Esophagus (tissue), 2 donors: ENCODE measurements around the gene OR6B2. TPM values are rescaled to one million over a fixed set of nuclear protein-coding genes. Genes with fewer than 3 reads are reported as not detected.

Source experiments
- H3K27ac ChIP-seq, 2 donors: one replicate each; pipeline ENCODE4 v1.5.1; 2013; ENCODE audit warnings: low read depth in 2 of 2, mild to moderate bottlenecking in 2 of 2, inconsistent platforms in 1 of 2, low read length in 1 of 2, moderate library complexity in 1 of 2
- H3K27me3 ChIP-seq, 2 donors: one replicate each; pipeline ENCODE4 v1.6.1; 2013; ENCODE audit warnings: low read length in 2 of 2, control low read depth in 1 of 2, mild to moderate bottlenecking in 1 of 2; ENCODE audit not compliant: insufficient read depth in 2 of 2, control insufficient read depth in 1 of 2
- H3K36me3 ChIP-seq, 2 donors: one replicate each; pipeline ENCODE4 v1.6.1; 2013; ENCODE audit warnings: low read length in 1 of 2; ENCODE audit not compliant: control insufficient read depth in 2 of 2, insufficient read depth in 2 of 2
- H3K4me1 ChIP-seq, 2 donors: one replicate each; pipeline ENCODE4 v1.6.1; 2013; ENCODE audit warnings: low read length in 1 of 2; ENCODE audit not compliant: control insufficient read depth in 2 of 2, insufficient read depth in 2 of 2
- H3K4me3 ChIP-seq, 2 donors: one replicate each; pipeline ENCODE4 v1.5.1; 2013; ENCODE audit warnings: low read length in 2 of 2, mild to moderate bottlenecking in 2 of 2, low read depth in 1 of 2, moderate library complexity in 1 of 2
- H3K9me3 ChIP-seq, 2 donors: one replicate each; pipeline ENCODE4 v1.6.1; 2013; ENCODE audit warnings: mild to moderate bottlenecking in 2 of 2, low read depth in 1 of 2, low read length in 1 of 2, moderate library complexity in 1 of 2; ENCODE audit not compliant: control insufficient read depth in 2 of 2, insufficient read depth in 1 of 2
- WGBS, 2 donors: extraction: QIAGEN DNeasy Blood & Tissue Kit; methylation state at CpG; one replicate each; pipeline ENCODE4 v1.1.7; 2013; 5-methylcytosine and 5-hydroxymethylcytosine counted together
- polyA plus RNA-seq, 2 donors: library from polyadenylated mRNA; stranded (reverse); fragments of 200-250 nt; gene quantifications; one replicate each; pipeline ENCODE4 v1.2.3, GENCODE V29; 2013
- donor health status: healthy with polysubstance abuse.
- donor health status: Bipolar disorder and iron deficiency.

The OR6B2 gene
- polyA plus RNA-seq: not detected

DNA sequence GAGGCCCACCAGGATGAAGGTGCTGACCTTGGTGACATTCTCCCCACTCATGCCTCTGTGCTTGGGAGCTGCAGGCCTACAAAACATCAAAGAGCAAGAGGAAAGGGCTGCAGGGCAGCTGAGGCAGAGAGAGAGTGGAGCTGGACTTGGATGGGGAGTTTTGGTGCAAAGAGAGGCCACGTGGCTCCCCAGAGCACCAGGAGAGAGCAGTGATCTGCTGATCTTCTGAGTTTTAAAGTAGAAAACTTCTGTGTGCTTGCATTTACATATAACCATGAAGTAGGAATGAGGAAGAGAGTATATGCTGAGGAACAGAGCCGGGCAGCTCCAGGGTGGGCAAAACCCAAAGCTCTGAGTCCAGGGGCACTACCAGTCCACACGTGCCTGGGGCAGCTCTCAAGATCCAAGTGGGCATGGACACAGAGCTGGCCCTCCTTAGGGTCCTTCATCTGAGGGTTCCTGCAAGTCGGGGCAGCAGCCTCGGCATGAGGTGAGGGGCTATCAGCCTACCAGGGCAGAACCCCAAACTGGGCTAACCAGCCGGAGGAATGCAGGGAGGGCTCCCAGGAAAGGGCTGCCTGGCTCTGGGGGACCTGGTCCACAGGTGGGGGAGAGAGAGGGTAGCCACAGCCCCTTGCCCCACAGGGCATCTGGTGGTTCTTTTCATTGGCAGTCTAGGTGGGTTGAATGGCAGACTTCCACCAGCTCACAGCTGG is at the start of gene OR6B2:
Gene OR6B2 (minus strand): TSS at position 51 of the 716 bp plus-strand sequence. CDS start 0 bp downstream, at position 51.
- H3K36me3 ChIP-seq: no peaks in the 10 kb centered on the region
- WGBS, 2 donors: 70 to 71% methylated on average over 6 of the region's 6 CpGs
- no peaks in the 10 kb centered on the region for H3K9me3 ChIP-seq
- H3K4me1 ChIP-seq: no peaks in the 10 kb centered on the region
- no peak within 1 kb of the TSS for H3K27ac ChIP-seq
- no peaks in the 10 kb centered on the region for H3K27me3 ChIP-seq
- H3K4me3 ChIP-seq: no peak within 1 kb of the TSS

DNA sequence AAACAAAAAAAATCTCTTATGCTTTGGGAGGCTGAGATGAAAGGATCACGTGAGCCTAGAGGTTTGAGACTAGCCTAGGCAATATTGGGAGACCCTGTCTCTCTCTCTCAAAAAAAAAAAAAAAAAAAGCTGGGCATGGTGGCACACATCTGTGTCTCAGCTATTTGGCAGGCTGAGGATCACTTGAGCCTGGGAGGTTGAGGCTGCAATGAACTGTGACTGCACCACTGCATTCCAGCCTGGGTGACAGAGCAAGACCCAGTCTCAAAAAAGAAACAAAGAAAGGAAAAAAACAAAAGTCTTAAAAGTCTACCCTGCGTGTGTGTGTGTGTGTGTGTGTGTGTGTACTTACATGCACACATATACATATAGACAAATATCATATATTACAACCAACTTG is 48.4 kb upstream of the OR6B2 start:
- Histone ChIP-seq H3K4me1 (no peaks in the 10 kb centered on the region), H3K4me3 (no peak overlapping the region), H3K9me3 (peaks cover 2% of the 10 kb centered on the region in 2 donors), H3K36me3 (no peaks in the 10 kb centered on the region), H3K27me3 (no peaks in the 10 kb centered on the region), H3K27ac (no peak overlapping the region)
- WGBS, 2 donors: 47 to 56% methylated on average over 2 of the region's 2 CpGs

DNA sequence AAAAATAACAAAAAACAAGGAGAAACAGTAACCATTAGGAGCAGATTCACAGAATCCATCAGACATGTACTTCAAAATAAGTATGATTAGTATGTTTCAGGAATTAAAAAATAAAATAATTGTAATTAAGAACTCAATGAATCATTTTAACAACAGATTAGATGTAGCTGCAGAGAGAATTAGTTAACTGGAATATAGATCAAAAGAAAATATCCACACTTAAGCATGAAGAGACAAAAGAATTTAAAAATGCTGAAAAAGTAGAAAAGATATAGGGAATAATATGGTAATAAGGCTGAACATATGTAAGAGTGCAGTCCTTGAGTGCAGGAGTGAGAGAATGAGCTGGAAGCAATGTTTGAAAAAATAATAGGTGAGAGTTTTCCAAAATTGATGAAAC is 47.2 kb upstream of the OR6B2 start:
- Histone ChIP-seq H3K4me1 (no peaks in the 10 kb centered on the region), H3K27me3 (no peaks in the 10 kb centered on the region), H3K27ac (no peak overlapping the region)

DNA sequence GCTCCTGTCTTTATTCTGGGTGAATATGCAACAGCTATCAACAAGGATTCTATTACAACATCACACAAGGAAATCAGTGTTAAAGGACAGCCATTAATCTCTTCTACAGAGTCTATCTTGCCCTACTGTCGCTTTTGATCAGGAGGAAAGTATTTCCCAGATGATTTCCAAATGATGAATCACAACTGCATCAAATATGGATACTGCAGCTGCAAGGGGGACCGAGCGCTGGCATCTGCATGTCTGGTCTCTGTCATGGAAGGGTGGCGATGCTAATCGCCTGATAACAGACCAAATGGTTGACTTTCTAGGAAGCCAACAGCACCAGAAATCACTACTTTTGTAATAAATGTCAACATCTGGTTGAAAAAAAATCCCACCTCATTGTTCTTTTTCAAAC is 44.3 kb upstream of the OR6B2 start:
- H3K4me1 ChIP-seq: no peaks in the 10 kb centered on the region
- H3K9me3 ChIP-seq: peaks cover 0 to 2% of the 10 kb centered on the region in 2 donors
- no peaks in the 10 kb centered on the region for H3K27me3 ChIP-seq
- no peak overlapping the region for H3K27ac ChIP-seq
- no peak overlapping the region for H3K4me3 ChIP-seq
- WGBS, 2 donors: 55 to 82% methylated on average over 5 of the region's 5 CpGs
- no peaks in the 10 kb centered on the region for H3K36me3 ChIP-seq

More for the DNA sequence above, 47.2 kb upstream of the OR6B2 start:
- no peaks in the 10 kb centered on the region for H3K36me3 ChIP-seq
- no peak overlapping the region for H3K4me3 ChIP-seq
- H3K9me3 ChIP-seq: peaks cover 2% of the 10 kb centered on the region in 2 donors

DNA sequence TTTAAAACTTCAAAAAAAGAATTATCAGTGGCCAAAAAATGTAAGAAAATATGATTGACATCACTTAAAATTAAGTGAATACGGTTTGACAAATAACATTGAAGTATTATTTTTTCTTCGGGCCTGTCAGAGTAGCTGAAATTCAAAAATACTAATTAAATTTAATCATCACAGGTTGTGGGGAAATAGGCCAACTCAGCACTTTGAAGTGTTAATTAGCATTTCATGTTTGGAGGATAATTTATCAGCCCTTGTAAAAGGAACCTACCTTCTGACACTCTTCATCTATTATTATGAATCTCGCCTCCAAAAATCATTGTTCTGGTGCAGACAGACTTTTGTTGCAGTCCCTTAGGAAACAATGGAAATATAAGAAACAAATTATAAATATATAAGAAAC is 40.7 kb upstream of the OR6B2 start:
- WGBS, 2 donors: 88 to 93% methylated on average over 3 of the region's 3 CpGs
- peaks cover 0 to 2% of the 10 kb centered on the region in 2 donors for H3K9me3 ChIP-seq
- no peaks in the 10 kb centered on the region for H3K36me3 ChIP-seq
- no peak overlapping the region for H3K27ac ChIP-seq
- H3K4me3 ChIP-seq: no peak overlapping the region
- no peaks in the 10 kb centered on the region for H3K27me3 ChIP-seq
- no peaks in the 10 kb centered on the region for H3K4me1 ChIP-seq

DNA sequence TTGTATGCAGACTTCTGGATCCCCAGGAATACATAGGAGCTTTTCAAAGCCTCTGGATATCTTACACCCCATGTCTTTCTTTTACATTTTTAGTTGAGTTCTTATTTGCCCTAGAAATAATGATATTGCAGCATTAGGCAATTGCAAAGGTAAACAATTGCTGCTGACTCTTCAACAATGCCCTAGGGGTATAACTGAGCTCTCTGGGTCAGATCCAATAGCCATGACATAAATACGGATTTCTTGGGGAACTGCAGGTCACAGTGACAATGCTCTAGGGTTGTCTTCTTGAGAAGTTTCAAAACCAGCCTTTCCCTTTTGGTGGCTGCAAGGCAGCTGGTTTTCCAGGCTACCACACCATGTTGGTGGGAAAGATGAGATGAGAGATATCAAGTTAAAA is 39.6 kb upstream of the OR6B2 start:
- H3K9me3 ChIP-seq: no peaks in the 10 kb centered on the region
- H3K27ac ChIP-seq: no peak overlapping the region
- no peaks in the 10 kb centered on the region for H3K4me1 ChIP-seq
- 41 to 52% methylated on average over 1 of the region's 1 CpG for WGBS, 2 donors
- H3K4me3 ChIP-seq: no peak overlapping the region
- H3K27me3 ChIP-seq: no peaks in the 10 kb centered on the region
- H3K36me3 ChIP-seq: no peaks in the 10 kb centered on the region

DNA sequence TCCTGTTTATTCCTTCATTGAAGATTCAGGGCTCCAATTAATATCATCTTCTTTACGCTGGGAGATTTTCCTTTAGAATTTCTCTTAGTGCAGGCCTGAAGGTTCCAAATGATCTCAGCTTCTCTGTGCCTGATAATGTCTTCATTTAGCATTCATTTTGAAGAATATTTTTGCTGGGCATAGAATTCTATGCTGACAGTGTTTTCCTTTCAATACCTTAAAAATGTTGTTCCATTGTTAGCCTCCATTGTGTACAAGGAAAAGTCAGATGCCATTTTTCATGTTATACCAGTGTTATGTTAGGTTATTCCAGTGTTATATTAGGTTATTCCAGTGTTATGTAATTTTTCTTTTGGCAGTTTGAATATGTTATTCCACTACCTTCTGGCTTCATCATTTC is 38.0 kb upstream of the OR6B2 start:
- H3K27me3 ChIP-seq: no peaks in the 10 kb centered on the region
- H3K9me3 ChIP-seq: no peaks in the 10 kb centered on the region
- no peak overlapping the region for H3K27ac ChIP-seq
- WGBS, 2 donors: 93 to 98% methylated on average over 1 of the region's 1 CpG
- no peak overlapping the region for H3K4me3 ChIP-seq
- no peaks in the 10 kb centered on the region for H3K36me3 ChIP-seq
- no peaks in the 10 kb centered on the region for H3K4me1 ChIP-seq

DNA sequence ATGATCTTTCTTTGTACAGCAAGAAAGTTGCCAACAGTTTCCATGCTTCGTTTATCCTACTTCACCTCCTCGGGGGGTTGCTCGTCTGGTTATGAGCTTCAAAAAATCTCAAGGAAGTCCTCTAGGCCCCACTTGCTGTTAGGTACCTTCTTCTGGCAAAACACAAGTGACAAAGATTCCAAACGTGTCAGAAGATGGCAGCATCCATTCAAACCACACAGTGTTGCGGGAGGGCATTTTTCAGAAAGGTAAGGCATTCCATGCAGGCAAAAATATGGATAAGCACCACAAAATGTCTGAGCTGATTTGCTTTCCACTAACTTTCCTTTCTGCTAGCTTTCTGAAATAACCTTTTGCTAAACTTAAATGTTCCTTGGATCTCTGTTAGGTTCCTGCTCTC is 36.3 kb upstream of the OR6B2 start:
- Histone ChIP-seq H3K4me1 (no peaks in the 10 kb centered on the region), H3K36me3 (no peaks in the 10 kb centered on the region), H3K9me3 (no peaks in the 10 kb centered on the region), H3K27me3 (no peaks in the 10 kb centered on the region), H3K4me3 (no peak overlapping the region), H3K27ac (no peak overlapping the region)
- WGBS, 2 donors: 59 to 63% methylated on average over 5 of the region's 5 CpGs

DNA sequence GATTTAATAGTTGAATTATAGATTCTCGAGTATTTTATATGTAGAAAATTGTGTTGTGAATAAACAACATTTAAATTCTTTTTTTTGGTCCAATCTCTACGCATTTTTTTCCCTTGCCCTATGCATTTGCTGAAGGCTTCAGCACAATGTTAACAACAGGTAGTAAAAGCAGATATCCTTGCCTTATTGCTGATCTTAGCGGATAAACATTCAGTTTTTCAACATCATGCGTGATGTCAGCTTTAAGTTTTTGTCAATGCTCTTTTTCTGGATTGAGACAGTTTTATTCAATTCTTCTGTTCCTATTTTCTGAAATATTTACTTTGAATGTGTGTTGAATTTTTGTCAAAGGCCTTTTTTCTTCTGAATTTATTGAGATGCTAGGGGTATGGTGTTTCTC is 34.7 kb upstream of the OR6B2 start:
- H3K27ac ChIP-seq: no peak overlapping the region
- H3K27me3 ChIP-seq: no peaks in the 10 kb centered on the region
- WGBS, 2 donors: 87 to 93% methylated on average over 4 of the region's 4 CpGs
- no peaks in the 10 kb centered on the region for H3K9me3 ChIP-seq
- no peak overlapping the region for H3K4me3 ChIP-seq
- no peaks in the 10 kb centered on the region for H3K4me1 ChIP-seq
- no peaks in the 10 kb centered on the region for H3K36me3 ChIP-seq

DNA sequence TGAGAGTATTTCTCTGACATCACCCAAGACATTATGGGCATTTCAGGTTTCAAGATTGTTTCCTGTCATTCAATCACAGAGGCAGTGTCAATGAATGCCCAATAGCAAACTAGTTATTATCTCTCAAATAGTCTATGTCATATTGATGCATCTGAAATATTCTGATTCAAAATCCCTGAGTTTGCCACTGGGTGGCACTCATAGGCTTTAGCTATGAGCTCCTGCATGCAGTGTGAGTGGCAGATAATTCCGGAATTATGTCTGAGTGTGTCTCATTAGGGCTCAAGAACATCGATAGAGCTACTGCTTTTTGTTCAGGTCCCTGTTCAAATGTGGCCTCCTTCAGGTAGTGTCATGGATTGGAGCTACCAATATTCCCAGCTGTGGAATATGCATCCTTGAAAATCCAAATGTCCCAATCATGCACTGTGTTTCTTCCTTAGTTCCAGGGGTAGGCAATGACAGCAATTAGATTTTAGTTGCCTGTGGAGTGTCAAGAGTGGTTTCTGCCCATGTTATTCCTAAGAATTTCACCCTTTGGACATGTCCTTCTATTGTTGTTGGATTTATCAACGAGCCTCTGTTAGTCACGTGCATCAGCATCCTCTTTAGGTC is 30.9 kb upstream of the OR6B2 start:
- no peak overlapping the region for H3K27ac ChIP-seq
- no peak overlapping the region for H3K4me3 ChIP-seq
- H3K27me3 ChIP-seq: peaks cover 0 to 1% of the 10 kb centered on the region in 2 donors
- H3K36me3 ChIP-seq: no peaks in the 10 kb centered on the region
- 38 to 43% methylated on average over 4 of the region's 4 CpGs for WGBS, 2 donors
- H3K9me3 ChIP-seq: no peaks in the 10 kb centered on the region
- H3K4me1 ChIP-seq: no peaks in the 10 kb centered on the region
